H1 (cell line): ENCODE results near the gene MRPL47. TPM values are rescaled to one million over a fixed set of nuclear protein-coding genes. Genes with fewer than 3 reads are reported as not detected.

Experiments
- CTCF ChIA-PET: fragments of 300-600 bp; sonication (Branson Sonifier 250); formaldehyde crosslinking; loops from one replicate; lab custom pipeline; 2021; ENCODE audit not compliant: partially characterized antibody; lab: Charles Lee
- POLR2A ChIA-PET: fragments of 300-600 bp; sonication (Branson Sonifier 250); formaldehyde crosslinking; loops from one replicate; lab custom pipeline; 2021; ENCODE audit warnings: inconsistent platforms; ENCODE audit not compliant: partially characterized antibody; lab: Charles Lee
- DNase-seq, 2 experiments: peaks; one replicate each; pipeline versions ENCODE4 v3.0.0 to v3.0.0-alpha.2; 2010 to 2022; ENCODE audit warnings: low spot score in 2 of 2, low read depth in 1 of 2, mixed read lengths in 1 of 2
- FAIRE-seq: peaks from 2 replicates; lab custom pipeline; 2011; peaks lifted over from hg19 to GRCh38; lab: Jason Lieb, UNC
- H2AFZ ChIP-seq: 2 replicates; pipeline ENCODE4 v1.8.1; 2012; ENCODE audit warnings: low read length, inconsistent platforms
- H2AK5ac ChIP-seq: 2 replicates; pipeline ENCODE4 v1.6.1; 2013; ENCODE audit warnings: low read depth, low read length
- H2BK120ac ChIP-seq: replicated peaks from 2 replicates; pipeline ENCODE3; 2013; ENCODE audit warnings: low read depth, low read length, inconsistent platforms
- H2BK12ac ChIP-seq: 2 replicates; pipeline ENCODE4 v1.6.1; 2013; ENCODE audit warnings: low read depth, low read length
- H2BK15ac ChIP-seq: 2 replicates; pipeline ENCODE4 v1.6.1; 2013; ENCODE audit warnings: low read length
- H2BK20ac ChIP-seq: 2 replicates; pipeline ENCODE4 v1.6.1; 2013; ENCODE audit warnings: low read length
- H2BK5ac ChIP-seq: 2 replicates; pipeline ENCODE4 v1.6.1; 2013; ENCODE audit warnings: low read depth, low read length
- H3K14ac ChIP-seq: 2 replicates; pipeline ENCODE4 v1.6.1; 2013; ENCODE audit warnings: inconsistent platforms; ENCODE audit not compliant: insufficient read length
- H3K18ac ChIP-seq: 2 replicates; pipeline ENCODE4 v1.6.1; 2013; ENCODE audit warnings: low read length; ENCODE audit errors: extremely low read depth
- H3K23ac ChIP-seq: 2 replicates; pipeline ENCODE4 v1.6.1; 2013; ENCODE audit warnings: inconsistent platforms; ENCODE audit not compliant: insufficient read length
- H3K23me2 ChIP-seq: 2 replicates; pipeline ENCODE4 v1.6.1; 2013; ENCODE audit warnings: low read depth, low read length
- H3K27ac ChIP-seq: 2 replicates; pipeline ENCODE4 v1.6.1; 2011; ENCODE audit warnings: low read depth, low read length, inconsistent platforms
- H3K27me3 ChIP-seq, 4 experiments: replicated peaks in 1 of 4; 1 replicate in 1 of 4; 2 replicates in 3 of 4; pipeline versions ENCODE4 v1.6.1 to v1.8.1; 2011 to 2013; ENCODE audit warnings: low read length in 3 of 4, mild to moderate bottlenecking in 3 of 4, inconsistent platforms in 2 of 4, mixed read lengths in 2 of 4, moderate library complexity in 1 of 4; ENCODE audit not compliant: control insufficient read depth in 3 of 4, insufficient read depth in 3 of 4; ENCODE audit errors: extremely low read depth in 1 of 4
- H3K36me3 ChIP-seq, 4 experiments: 2 replicates each; pipeline versions ENCODE4 v1.6.1 to v1.8.1; 2011 to 2013; ENCODE audit warnings: mild to moderate bottlenecking in 4 of 4, low read length in 3 of 4, moderate library complexity in 2 of 4, control low read depth in 1 of 4, inconsistent platforms in 1 of 4; ENCODE audit not compliant: insufficient read depth in 4 of 4, control insufficient read depth in 2 of 4
- H3K4ac ChIP-seq: replicated peaks from 2 replicates; pipeline ENCODE3; 2013; ENCODE audit warnings: low read length, low read depth, mixed read lengths, inconsistent platforms; ENCODE audit not compliant: insufficient read length
- H3K4me1 ChIP-seq, 4 experiments: replicated peaks in 1 of 4; 1 replicate in 1 of 4; 2 replicates in 3 of 4; pipeline versions ENCODE4 v1.6.1 to v1.8.1; 2011 to 2013; ENCODE audit warnings: low read length in 3 of 4, inconsistent platforms in 2 of 4, mixed read lengths in 1 of 4; ENCODE audit not compliant: insufficient read depth in 4 of 4, control insufficient read depth in 3 of 4
- H3K4me2 ChIP-seq, 2 experiments: 2 replicates each; pipeline versions ENCODE4 v1.6.1 to v1.8.1; 2011 to 2013; ENCODE audit warnings: low read depth in 2 of 2, low read length in 2 of 2, control low read depth in 1 of 2, inconsistent platforms in 1 of 2, mild to moderate bottlenecking in 1 of 2; ENCODE audit not compliant: insufficient read depth in 1 of 2
- H3K4me3 ChIP-seq, 4 experiments: fragments of 200-600, 300-600 bp in 1 of 4; sonication (generic), shearing (Covaris generic), sonication (Bioruptor Twin) in 1 of 4; 2 replicates each; pipeline versions ENCODE4 v1.5.1 to v1.8.1; 2011 to 2016; ENCODE audit warnings: low read length in 4 of 4, low read depth in 3 of 4, control low read depth in 2 of 4, inconsistent platforms in 2 of 4, mild to moderate bottlenecking in 2 of 4, mixed read lengths in 1 of 4, moderate library complexity in 1 of 4; ENCODE audit not compliant: insufficient read depth in 2 of 4; ENCODE audit errors: extremely low read depth in 1 of 4
- H3K56ac ChIP-seq: replicated peaks from 2 replicates; pipeline ENCODE3; 2013; ENCODE audit warnings: low read depth, mild to moderate bottlenecking, mixed read lengths, low read length, inconsistent platforms; ENCODE audit not compliant: insufficient read length
- H3K79me1 ChIP-seq: 2 replicates; pipeline ENCODE4 v1.6.1; 2013; ENCODE audit warnings: low read depth, low read length, control low read depth
- H3K79me2 ChIP-seq, 2 experiments: 2 replicates each; pipeline versions ENCODE4 v1.6.1 to v1.8.1; 2012 to 2013; ENCODE audit warnings: low read length in 2 of 2, mild to moderate bottlenecking in 2 of 2, inconsistent platforms in 1 of 2; ENCODE audit not compliant: insufficient read depth in 2 of 2, control insufficient read depth in 1 of 2
- H3K9ac ChIP-seq, 4 experiments: replicated peaks in 1 of 4; 1 replicate in 1 of 4; 2 replicates in 3 of 4; pipeline versions ENCODE4 v1.6.1 to v1.8.1; 2011 to 2013; ENCODE audit warnings: low read depth in 3 of 4, low read length in 3 of 4, control low read depth in 2 of 4, mild to moderate bottlenecking in 2 of 4, moderate library complexity in 2 of 4, inconsistent platforms in 1 of 4; ENCODE audit errors: extremely low read depth in 1 of 4
- H3K9me3 ChIP-seq, 2 experiments: 2 replicates each; pipeline versions ENCODE4 v1.6.1 to v1.8.1; 2012 to 2013; ENCODE audit warnings: mild to moderate bottlenecking in 2 of 2, moderate library complexity in 2 of 2, control low read depth in 1 of 2, inconsistent platforms in 1 of 2, low read depth in 1 of 2, low read length in 1 of 2, mixed read lengths in 1 of 2; ENCODE audit not compliant: insufficient read depth in 2 of 2
- H4K20me1 ChIP-seq, 2 experiments: replicated peaks in 1 of 2; 2 replicates each; pipeline versions ENCODE3 to v1.8.1; 2011 to 2013; ENCODE audit warnings: inconsistent platforms in 2 of 2, low read length in 2 of 2, mild to moderate bottlenecking in 1 of 2; ENCODE audit not compliant: insufficient read depth in 2 of 2, control insufficient read depth in 1 of 2
- H4K5ac ChIP-seq: 2 replicates; pipeline ENCODE4 v1.6.1; 2013; ENCODE audit warnings: low read length, low read depth, mixed read lengths, inconsistent platforms; ENCODE audit not compliant: insufficient read length
- H4K8ac ChIP-seq: 2 replicates; pipeline ENCODE4 v1.8.0; 2013; ENCODE audit warnings: mild to moderate bottlenecking, moderate library complexity, low read length, inconsistent platforms; ENCODE audit not compliant: insufficient read depth; ENCODE audit errors: extremely low read depth
- H4K91ac ChIP-seq: replicated peaks from 2 replicates; pipeline ENCODE3; 2013; ENCODE audit warnings: low read length, mixed read lengths, inconsistent platforms; ENCODE audit not compliant: insufficient read length
- JUN ChIP-seq: IDR thresholded peaks from 2 replicates; pipeline ENCODE4 v1.6.1; 2011; ENCODE audit warnings: low read depth, mild to moderate bottlenecking, improper control_type of control experiment, low read length
- MAFK ChIP-seq: IDR thresholded peaks from 2 replicates; pipeline ENCODE4 v1.6.1; 2012; ENCODE audit warnings: low read depth, mild to moderate bottlenecking, improper control_type of control experiment, low read length
- POLR2A ChIP-seq, 2 experiments: IDR thresholded peaks; 1 replicate in 1 of 2; 2 replicates in 1 of 2; pipeline ENCODE4 v1.6.1; 2011; ENCODE audit warnings: low read depth in 2 of 2, low read length in 2 of 2, mild to moderate bottlenecking in 2 of 2; ENCODE audit errors: control extremely low read depth in 1 of 2
- RFX5 ChIP-seq: IDR thresholded peaks from 2 replicates; pipeline ENCODE4 v1.6.1; 2011; ENCODE audit warnings: low read depth, low read length, improper control_type of control experiment, borderline replicate concordance
- SIRT6 ChIP-seq: IDR thresholded peaks from one replicate; pipeline ENCODE4 v1.7.1; 2012; ENCODE audit warnings: low read length, inconsistent platforms
- SRF ChIP-seq: IDR thresholded peaks from 2 replicates; pipeline ENCODE4 v1.6.1; 2011; ENCODE audit warnings: mild to moderate bottlenecking, low read depth, low read length, moderate library complexity
- YY1 ChIP-seq: IDR thresholded peaks from 2 replicates; pipeline ENCODE4 v1.6.1; 2011; ENCODE audit warnings: low read depth, mild to moderate bottlenecking, low read length
- WGBS, 2 experiments: shearing (Covaris generic) in 1 of 2; methylation state at CpG; one replicate each; pipeline versions ENCODE4 v1.1.6 to v1.1.7; 2013 to 2015; ENCODE audit warnings: low lambda C conversion rate in 2 of 2, mixed read lengths in 2 of 2, inconsistent platforms in 1 of 2, low coverage in 1 of 2, missing lambda C conversion rate in 1 of 2; ENCODE audit not compliant: insufficient replicate concordance in 2 of 2, insufficient coverage in 1 of 2, insufficient read length in 1 of 2; ENCODE audit errors: extremely low coverage in 1 of 2, missing lambda C conversion rate in 1 of 2; 5-methylcytosine and 5-hydroxymethylcytosine counted together
- polyA plus RNA-seq, 7 experiments: library from polyadenylated mRNA; depleted of rRNA in 3 of 7; stranded (reverse) in 5 of 7; unstranded in 2 of 7; fragments of >200 nt in 5 of 7; fragments of 200-250 nt in 2 of 7; gene quantifications; 1 replicate in 5 of 7; 2 replicates in 1 of 7; 4 replicates in 1 of 7; pipeline versions ENCODE4 v1.2.1 to v1.2.3, GENCODE V29; 2011 to 2013; ENCODE audit warnings: missing spikeins in 2 of 7, mixed read lengths in 2 of 7
- total RNA-seq: library from RNA; stranded (reverse); fragmentation: NEBNext Ultra II Directional; extraction: Animal tissue kit (Norgen Biotek cat#: 25700); gene quantifications from 2 replicates; pipeline ENCODE4 v1.2.1, GENCODE V29; 2021

The MRPL47 gene
- total and polyA plus RNA-seq, 2 of the 8 experiments (the other 6 are each of a cell fraction or from before 2014, with no cell fraction given), result 26.1 to 76.6 TPM

GRCh38 chr3:179624451-179624850 lies 20.0 kb upstream of the MRPL47 start:
- Histone ChIP-seq H3K4ac (no peak overlapping the region), H3K56ac (no peak overlapping the region), H2AFZ (no peak overlapping the region), H3K23me2 (no peaks in the 10 kb centered on the region; the same call in 1 of the 2 replicates), H3K23ac (no peak overlapping the region), H4K5ac (no peak overlapping the region), H4K20me1 (no peaks in the 10 kb centered on the region), H3K9me3 (no peaks in the 10 kb centered on the region), H2BK20ac (no peak overlapping the region), H3K79me1 (no peaks in the 10 kb centered on the region), H3K4me2 (no peak overlapping the region), H3K4me3 (no peak overlapping the region), H3K36me3 (peaks cover 2 to 38% (median 9%) of the 10 kb centered on the region in 4 experiments; a peak in 5 of 8 replicates), H2AK5ac (no peak overlapping the region), H4K91ac (no peak overlapping the region), H3K14ac (no peak overlapping the region), H3K9ac (no peak overlapping the region), H3K4me1 (no peaks in the 10 kb centered on the region), H3K27me3 (no peaks in the 10 kb centered on the region), H2BK120ac (no peak overlapping the region), H3K18ac (no peak overlapping the region), H4K8ac (no peak overlapping the region), H2BK12ac (no peak overlapping the region), H3K27ac (no peak overlapping the region), H3K79me2 (0 out of 4 replicates have a peak, but pooled peaks cover 0 to 3% of the 10 kb centered on the region in 2 experiments), H2BK15ac (no peak overlapping the region), H2BK5ac (no peak overlapping the region)
- ChIA-PET POLR2A (no interaction called here), CTCF (interaction anchor here (0.7 kb wide), 1 partner anchor 28 kb away, joined by 3 read pairs; no protein-coding TSS in a partner anchor)
- DNase-seq (no peak), FAIRE-seq (no peak)
- 85% methylated on average over 2 of the region's 3 CpGs; no CpG with 5 or more reads in 1 of the 2 experiments for WGBS, 2 experiments
- TF ChIP-seq RFX5, result no peak
- TF ChIP-seq JUN, result no peak
- no peak for TF ChIP-seq SIRT6
- no peak for TF ChIP-seq POLR2A (IDR thresholded peaks at IDR 0.05; ENCODE audit: control extremely low read depth in 1 of 2, low read depth in 2 of 2, low read length in 2 of 2)
- no peak for TF ChIP-seq SRF
- TF ChIP-seq MAFK, result no peak
- TF ChIP-seq YY1, result no peak
